ENCODE data around the gene IL4. TPM values are rescaled to one million over a fixed set of nuclear protein-coding genes. Genes with fewer than 3 reads are reported as not detected.
"Not testable (repeated sequence)": the region's sequence is repeated elsewhere in the genome, so short reads cannot be mapped to it uniquely, and the experiment has no call there.

IL4 gene
- total RNA-seq = not detected

DNA sequence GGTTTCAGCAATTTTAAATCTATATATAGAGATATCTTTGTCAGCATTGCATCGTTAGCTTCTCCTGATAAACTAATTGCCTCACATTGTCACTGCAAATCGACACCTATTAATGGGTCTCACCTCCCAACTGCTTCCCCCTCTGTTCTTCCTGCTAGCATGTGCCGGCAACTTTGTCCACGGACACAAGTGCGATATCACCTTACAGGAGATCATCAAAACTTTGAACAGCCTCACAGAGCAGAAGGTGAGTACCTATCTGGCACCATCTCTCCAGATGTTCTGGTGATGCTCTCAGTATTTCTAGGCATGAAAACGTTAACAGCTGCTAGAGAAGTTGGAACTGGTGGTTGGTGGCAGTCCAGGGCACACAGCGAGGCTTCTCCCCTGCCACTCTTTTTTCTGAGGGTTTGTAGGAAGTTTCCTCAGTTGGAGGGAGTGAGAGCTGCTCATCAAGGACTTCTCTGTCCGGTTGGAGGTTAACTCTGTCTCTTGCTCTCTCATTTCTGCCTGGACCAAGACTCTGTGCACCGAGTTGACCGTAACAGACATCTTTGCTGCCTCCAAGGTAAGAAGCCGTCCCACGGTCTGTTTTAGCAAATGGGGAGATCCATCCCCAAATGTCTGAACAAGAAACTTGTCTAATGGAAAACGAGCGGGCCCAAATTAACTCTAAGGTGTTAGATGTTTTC is at the start of gene IL4:
TSS of gene IL4 (plus strand) at position 51 of the 692 bp plus-strand sequence. CDS start at position 113, 62 bp downstream.
- DNase-seq (ENCODE audit: low spot score) = no peak

DNA sequence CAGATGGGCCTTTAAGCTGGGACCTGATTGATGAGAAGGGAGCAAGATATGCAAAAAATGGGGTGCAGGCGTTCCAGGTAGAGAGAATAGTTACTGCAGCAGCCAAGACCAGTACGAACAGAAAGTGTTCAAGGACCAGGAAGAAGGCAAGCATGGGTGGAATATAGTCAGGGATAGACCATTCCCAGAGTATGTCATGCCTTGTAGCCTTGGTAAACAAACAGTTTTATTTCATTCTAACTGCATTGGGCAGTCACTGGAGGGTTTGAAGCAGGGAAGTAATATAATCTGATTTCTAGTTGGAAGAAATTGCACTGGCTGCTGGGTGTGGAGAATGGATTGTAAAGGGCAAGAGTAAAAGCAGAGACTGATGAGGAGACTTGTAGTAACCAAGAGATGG is 46.3 kb upstream of the IL4 start:
- no peak for DNase-seq (ENCODE audit: low spot score)

DNA sequence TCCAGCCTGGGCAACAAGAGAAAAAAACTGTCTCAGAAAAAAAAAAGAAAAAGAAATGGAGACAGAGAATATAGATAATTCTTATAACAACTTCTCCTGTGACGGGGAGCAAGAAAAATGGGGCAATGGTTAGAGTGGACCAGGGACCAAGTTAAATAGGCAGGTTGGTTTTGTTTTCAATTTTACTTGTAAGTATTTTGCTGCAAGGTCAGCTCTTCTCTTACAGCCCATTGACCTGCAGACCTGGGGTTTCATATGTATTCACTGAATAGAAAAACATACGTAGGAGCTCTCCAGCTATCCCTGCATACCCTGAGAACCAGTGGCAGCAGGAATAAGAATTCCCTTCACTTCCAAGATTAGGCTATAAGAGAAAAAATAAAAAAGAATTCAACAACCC is 45.0 kb upstream of the IL4 start:
- no peak for DNase-seq (ENCODE audit: low spot score)

DNA sequence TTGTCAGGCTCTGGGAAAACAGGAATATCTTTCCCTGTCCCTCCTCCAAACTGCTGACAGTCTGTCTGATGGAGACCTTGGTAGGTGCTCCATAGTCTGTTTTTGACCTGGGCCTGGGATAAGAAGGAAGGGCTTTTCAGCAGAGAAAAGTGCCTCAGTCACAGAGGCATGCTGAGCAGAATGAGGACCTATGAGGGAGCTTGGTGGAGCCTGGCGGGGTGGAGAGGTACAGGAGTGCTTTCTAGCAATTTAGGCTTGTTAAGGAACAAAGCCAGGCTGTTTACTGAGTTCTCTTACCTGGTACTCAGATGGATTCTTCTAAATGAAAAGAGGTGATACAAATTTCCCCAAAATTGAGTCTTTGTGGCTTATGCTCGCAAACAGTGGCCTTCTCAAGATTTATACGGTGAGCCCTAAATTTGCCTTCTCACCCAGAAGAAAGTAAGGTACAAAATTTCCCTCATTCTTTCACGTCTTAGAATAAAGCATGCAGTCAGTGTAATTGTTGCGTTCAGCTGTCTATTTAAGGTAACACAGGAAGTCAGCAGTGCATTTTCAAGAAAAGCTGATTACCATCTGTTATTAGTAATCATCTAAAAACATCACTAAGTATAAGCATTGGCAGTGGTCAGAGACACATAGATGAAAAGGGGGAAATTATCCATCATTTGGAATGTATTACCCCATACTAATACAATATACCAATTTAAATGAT is 44.4 kb upstream of the IL4 start:
- no peak for DNase-seq (ENCODE audit: low spot score)

DNA sequence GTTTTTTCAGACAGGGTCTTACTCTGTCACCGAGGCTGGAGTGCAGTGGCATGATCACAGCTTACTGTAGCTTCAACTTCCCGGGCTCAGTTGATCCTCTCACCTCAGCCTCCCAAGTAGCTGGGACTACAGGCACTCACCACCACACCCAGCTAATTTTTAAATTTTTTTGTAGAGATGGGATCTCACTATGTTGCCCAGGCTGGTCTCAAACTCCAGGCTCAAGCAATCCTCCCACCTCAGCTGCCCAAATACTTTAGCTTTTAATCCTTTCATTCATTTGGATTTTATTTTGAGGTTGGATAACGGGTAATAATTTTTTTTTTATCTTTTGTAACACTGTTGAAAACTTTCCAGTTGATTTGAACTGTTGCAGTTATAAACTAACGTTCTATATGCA is 40.2 kb upstream of the IL4 start:
- DNase-seq (ENCODE audit: low spot score) = not testable (repeated sequence)

DNA sequence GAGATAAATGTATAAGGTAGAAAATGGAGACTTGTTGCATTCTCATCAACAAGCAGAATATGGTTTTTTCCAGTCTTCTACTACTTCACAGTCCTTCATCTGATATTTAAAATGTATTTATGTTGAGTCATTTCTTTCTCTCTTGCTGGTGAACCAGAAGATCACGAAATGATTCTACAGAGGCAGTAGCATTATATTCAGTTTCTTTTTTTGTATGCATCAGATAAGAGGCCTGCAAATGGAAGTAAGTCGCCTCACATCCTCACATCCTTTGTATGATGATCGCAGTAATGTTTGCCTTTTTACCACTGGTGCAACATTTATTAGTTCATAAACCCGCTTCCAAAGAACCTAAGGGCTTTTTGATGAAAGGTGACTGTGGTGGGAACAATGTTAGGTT is 37.9 kb upstream of the IL4 start:
- DNase-seq (ENCODE audit: low spot score) = no peak

DNA sequence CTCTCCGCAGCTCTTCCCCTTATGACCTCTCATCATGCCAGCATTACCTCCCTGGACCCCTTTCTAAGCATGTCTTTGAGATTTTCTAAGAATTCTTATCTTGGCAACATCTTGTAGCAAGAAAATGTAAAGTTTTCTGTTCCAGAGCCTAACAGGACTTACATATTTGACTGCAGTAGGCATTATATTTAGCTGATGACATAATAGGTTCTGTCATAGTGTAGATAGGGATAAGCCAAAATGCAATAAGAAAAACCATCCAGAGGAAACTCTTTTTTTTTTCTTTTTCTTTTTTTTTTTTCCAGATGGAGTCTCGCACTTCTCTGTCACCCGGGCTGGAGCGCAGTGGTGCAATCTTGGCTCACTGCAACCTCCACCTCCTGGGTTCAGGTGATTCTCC is 36.5 kb upstream of the IL4 start:
- no peak for DNase-seq (ENCODE audit: low spot score)

DNA sequence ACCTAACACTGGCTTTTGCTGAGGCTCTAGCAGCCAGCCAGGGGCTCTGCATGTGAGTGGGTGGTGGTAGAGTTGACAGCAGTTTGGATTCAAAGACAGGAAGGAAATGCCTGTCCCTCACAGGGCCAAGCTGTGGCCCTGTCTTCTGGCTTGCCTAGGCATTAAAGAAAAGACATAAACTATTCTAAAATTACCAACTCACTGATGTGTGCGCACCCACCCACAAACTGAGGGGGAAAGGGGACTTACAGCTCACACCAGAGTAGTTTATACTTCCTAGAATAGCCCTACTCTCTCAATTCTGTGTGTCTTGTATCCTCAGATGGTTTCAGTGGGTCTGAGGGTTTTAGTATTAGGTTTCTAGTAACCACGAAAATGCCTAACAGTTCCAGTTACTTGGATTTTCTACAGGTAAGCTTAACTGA is 34.1 kb upstream of the IL4 start:
- no peak for DNase-seq (ENCODE audit: low spot score)

DNA sequence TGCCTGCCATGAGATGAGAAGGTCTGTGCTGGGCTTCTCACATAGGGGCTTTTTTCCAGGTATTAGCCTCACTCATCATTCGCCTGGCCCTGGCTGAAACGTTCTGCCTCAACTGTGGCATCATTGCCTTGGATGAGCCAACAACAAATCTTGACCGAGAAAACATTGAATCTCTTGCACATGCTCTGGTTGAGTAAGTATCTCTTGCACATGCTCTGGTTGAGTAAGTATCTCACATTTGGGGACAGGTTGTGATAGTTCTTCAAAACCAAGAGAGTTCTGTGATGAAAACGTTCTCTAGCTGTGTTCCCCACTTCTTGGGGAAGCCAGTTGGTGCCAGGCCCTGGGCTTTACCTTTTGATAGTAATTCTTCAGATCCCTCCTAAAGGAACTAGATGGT is 33.2 kb upstream of the IL4 start:
- DNase-seq (ENCODE audit: low spot score) = no peak

DNA sequence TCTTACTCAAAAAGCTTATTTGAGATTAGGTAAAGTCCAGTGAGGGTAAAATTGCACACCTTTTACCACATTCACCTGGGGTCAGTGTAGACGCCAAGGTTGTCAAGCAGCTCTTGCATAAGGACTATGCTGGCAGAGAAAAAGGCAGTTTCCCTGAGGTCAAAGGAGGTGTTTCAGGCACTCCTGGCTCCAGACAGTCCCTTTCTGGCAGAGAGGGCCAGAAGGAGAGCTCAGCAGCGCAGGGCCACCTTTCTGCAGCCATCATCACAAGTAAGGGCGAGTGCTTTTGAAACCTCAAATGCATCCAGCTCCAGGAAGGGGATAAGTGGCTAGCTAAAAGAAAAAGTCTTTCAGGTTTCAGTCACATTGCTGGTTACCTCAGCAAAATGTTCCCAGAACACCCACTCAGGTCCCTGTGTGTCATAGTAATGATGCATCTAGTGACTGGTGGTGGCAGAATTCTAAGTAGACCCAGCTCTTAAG is 32.5 kb upstream of the IL4 start:
- DNase-seq (ENCODE audit: low spot score) = no peak

DNA sequence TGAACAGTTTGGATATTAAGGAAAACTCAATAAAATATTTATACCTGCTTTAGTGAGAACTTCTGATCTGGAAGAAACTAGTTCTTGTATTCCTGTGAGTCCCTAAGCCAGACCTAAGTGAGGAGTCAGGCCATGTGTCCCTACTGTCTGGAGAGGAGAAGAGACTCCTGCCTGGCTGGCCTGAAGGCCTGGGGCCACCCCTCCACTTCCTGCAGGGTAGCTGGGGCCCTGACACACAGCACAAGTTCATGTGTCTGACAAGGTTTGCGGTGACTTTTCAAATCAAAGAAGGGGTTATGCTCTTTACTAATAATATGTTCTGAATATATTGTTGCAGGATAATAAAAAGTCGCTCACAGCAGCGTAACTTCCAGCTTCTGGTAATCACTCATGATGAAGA is 31.9 kb upstream of the IL4 start:
- no peak for DNase-seq (ENCODE audit: low spot score)

DNA sequence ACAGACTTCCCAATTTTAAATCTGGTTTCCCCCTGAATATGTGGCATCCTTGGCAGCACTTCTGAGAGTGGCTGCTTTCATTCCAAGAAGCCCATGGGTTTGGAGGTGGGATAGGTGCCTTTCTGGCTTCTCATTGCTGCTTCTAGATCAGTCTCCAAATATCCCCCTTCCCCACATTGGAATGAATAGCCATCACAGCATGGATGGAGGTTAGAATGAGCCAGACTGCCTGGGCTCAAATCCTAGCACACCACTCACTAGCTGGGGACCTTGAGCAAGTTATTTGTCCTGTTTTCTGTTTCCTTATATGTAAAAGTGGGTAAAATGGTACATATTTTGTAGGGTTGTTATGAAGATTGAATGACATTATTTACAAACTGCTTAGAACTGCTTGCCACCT is 29.6 kb upstream of the IL4 start:
- DNase-seq (ENCODE audit: low spot score) = no peak

DNA sequence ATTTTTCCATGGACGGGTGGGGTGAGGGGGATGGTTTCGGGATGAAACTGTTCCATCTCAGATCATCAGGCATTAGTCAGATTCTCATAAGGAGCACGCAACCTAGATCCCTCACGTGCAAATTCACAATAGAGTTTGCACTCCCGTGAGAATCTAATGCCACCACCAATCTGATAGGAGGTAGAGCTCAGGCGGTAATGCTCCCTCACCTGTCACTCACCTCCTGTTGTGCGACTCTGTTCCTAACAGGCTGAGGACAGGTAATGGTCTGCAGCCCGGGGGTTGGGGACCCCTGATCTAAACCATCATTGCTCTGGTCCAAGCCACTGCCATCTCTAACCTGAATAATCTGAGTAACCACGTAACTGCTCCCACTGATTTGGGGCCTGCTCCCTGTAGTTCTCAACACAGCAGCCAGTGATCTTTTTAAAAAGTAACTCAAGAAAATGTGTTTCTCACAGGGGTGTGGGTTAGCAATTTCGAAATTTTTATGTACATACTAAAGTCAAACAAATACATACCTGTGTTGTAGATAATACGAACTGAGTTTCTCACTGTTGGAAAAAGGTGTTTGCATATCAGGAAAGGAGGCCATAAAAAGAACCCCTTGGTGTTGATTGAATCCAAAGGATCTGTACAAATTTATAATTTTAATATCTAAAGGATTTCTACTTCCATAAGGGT is 27.1 kb upstream of the IL4 start:
- no peak for DNase-seq (ENCODE audit: low spot score)

DNA sequence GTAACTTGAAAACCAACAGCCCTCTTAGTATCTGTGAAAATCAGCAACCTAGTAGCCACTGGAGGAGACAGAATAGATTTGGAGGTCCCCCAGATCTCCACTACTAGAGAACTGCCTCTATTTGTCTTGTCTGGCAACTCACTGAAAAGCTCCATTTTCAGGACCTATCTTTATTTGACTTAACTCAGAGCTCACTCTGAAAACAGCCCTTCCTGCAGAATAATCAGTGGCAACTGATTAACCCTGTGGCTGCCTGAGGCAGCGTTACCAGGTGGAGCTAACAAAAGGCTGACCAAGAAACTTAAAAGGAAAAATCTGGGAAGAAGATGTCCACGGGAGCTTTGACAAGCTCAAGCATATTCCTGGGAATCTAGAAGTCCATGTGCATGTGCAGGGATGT is 26.3 kb upstream of the IL4 start:
- no peak for DNase-seq (ENCODE audit: low spot score)

DNA sequence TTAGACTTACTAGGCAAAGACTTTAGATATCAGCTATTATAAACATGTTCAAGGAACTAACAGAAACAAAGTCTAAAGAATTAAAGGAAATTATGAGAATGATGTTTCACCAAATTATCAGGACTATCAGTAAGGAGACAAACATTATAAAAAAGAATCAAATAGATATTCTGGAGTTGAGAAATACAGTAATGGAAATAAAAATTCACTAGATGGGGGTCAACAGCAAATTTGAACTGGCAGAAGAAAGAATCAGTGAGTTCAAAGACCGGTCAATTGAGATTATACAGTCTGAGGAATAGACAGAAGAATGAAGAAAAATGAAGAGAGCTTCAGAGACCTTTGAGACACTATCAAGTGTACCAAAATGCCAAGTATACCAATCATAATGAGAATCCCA is 25.4 kb upstream of the IL4 start:
- DNase-seq (ENCODE audit: low spot score) = no peak

DNA sequence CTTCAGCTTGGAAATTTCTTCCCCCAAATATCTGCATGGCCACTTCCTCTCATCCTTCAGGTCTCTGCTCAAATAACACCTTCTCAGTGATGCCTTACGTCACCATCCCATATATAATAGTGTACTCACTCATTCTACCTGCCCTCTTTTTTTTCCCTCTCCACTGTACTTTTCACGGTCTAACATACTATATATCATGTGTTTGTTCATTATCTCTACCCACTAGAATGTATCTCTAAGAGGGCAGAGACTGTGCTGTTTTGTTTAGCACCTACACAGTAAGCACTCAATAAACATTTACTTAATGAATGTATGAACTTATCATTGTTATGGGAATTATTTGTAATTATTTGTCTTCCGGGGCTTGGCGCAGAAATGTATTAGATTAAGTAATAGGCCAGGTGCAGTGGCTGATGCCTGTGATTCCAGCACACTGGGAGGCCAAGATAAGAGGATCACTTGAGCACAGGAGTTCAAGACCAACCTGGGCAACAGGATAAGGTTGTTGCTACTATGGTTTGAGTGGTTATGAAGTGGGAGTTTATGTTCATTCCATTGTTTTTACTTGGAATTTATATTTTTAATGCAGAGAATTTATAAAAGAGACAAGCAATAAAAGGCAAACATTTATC is 21.8 kb upstream of the IL4 start:
- DNase-seq (ENCODE audit: low spot score) = no peak

DNA sequence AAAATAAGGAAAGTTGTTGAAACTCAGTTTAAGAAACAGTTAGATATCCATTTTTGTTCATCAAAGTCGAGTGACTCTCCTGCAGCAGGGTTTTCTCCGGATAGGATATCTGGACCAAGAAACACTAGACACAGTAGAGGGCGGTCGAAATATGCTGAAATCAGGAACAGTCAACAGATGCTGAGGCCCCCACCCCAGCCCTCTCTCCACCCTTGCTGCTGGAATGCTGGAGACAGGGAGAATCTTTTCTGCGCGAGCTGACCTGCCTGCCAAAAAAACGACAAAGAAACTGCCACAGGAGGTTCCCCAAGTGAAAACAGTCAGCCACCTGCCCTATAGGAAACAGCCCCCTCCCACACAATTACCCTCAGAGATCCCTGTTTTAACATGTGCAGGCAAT is 20.1 kb upstream of the IL4 start:
- no peak for DNase-seq (ENCODE audit: low spot score)

DNA sequence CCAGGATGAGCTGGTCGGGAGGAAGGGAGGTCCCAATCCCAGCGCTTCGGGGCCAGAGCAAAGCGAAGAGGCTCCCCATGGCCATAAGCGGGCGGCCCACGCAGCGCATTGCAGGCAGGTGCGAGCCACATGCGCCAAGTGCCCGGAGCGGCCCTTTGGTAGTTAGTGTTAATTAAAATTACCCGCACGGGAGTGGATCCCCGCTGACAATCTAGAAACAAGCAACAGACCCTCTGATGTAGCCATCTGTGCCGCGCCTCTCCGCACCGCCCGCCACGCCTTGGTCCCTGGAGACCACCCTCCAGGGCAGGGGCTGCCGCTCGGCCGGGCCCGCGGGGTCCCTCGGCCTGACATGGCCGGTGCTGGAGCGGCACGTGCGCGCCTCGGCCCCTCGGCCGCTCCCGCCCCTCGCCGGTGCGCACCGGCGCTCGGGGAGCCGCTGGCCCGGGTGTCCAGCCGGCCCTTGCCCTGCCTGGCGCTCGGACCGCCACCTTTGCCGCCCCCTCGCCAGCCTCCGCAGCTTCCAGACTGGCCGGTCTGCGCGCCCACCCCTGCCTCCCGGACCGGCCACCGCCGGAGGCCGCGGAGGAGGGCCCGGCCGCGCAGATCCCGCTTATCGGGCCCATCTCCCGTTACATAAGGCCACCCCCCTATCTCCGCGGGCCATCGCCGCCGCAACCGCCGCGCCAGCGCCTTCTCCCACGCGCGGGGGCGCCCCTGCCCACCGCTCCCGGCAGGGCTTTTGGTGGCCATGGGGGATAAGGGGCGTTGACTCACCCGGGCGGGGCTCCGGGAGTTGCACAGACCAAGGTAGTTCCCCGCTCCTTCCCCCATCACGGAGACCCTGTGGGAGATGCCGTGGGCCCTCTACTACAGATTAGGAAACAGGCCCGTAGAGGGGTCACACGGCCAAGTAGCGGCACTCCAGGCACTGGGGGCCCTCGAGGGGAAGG is 17.7 kb upstream of the IL4 start:
- DNase-seq (ENCODE audit: low spot score) = no peak

DNA sequence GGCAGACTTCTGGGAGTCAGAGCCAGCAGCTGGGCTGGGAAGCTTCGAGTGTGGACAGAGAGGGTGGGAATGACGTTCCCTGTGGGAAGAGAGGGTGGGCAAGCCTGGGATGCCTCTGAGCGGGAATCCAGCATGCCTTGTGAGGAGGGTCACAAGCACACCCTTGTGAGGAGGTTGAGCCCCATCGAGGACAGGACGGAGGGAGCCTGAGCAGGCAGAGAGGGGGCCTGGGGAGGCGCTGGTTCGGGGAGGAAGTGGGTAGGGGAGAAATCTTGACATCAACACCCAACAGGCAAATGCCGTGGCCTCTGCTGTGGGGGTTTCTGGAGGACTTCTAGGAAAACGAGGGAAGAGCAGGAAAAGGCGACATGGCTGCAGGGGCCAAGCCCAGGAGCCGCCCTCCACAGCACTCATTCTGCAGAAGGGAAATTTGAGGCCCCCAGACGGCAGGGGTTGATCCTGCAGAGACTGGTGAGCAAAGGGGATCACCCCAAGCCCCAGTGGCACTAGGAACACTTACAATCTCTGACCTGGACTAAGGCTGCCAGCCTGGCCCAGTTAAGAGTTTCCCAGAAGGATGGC is 16.9 kb upstream of the IL4 start:
- DNase-seq (ENCODE audit: low spot score) = no peak

DNA sequence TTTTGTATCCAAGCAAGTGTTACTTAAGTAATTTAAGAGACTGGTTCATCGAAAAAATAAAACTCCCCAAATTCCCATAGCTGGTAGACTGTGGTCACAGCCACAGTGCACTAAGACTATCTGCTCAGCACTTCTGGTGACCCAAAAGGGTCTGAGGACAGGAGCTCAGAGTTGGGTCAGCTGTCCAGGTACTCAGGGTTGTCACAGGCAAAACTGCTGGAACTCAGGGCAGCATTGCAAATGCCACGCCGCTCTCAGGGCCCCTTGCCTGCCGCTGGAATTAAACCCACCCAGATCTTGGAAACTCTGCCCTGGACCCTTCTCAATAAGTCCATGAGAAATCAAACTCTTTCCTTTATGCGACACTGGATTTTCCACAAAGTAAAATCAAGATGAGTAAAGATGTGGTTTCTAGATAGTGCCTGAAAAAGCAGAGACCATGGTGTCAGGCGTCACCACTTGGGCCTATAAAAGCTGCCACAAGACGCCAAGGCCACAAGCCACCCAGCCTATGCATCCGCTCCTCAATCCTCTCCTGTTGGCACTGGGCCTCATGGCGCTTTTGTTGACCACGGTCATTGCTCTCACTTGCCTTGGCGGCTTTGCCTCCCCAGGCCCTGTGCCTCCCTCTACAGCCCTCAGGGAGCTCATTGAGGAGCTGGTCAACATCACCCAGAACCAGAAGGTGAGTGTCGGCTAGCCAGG is 16.0 kb upstream of the IL4 start, which contains the start of gene IL13:
TSS of gene IL13 (plus strand) at position 498 of the 705 bp plus-strand sequence. CDS start at position 512, 14 bp downstream.
- no peak for DNase-seq (ENCODE audit: low spot score)

Measured in ureter (tissue), 1 donor.